ENCODE results near the gene ESF1. TPM values are rescaled to one million over a fixed set of nuclear protein-coding genes. Genes with fewer than 3 reads are reported as not detected.
A peak's percentile ranks its signal among the peaks of the same experiment; 100 is the strongest.

Gene ESF1
- total and polyA plus RNA-seq, 4 donors: 7.9 to 14.6 (median 10.4) TPM

DNA sequence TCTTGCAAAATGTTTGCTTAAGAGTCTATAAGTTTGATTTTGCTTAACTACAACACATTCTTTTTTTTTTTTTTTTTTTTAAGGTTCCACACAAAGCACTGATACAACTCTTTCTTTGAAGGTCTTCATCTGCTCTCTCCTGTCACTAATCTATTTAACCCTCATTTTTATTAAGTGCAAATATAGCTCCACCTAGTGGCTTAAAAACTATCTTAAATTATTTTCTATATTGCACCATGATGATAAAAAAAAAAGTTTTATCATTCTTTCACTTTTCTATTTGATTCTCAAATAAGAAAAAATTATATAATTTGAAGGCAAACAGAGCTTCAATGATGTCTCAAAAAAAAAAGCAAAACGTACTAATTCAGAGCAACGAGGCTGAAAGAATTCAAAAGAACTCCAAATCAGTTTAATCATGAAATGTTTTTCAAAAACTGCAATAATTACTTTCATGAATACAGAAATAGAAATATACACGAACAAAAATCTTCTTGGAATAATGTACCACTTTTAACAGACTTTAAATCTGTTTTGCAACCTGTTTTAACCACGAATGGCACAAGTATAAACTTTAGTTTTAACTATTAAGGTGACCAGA, 12.8 kb downstream of the ESF1 start:
- peak in 2 of 3 donors; percentile 48 to 56 for DNase-seq
- no peaks in the 10 kb centered on the region for H3K9me3 ChIP-seq (ENCODE audit: control insufficient read depth in 4 of 4, insufficient read depth in 3 of 4, low read length in 3 of 4)
- H3K4me1 ChIP-seq (ENCODE audit: control insufficient read depth in 5 of 5, insufficient read depth in 5 of 5, low read length in 5 of 5): no peaks in the 10 kb centered on the region
- WGBS, 2 donors: 64 to 75% methylated on average over 4 of the region's 4 CpGs
- TF ChIP-seq, protein P1, sequence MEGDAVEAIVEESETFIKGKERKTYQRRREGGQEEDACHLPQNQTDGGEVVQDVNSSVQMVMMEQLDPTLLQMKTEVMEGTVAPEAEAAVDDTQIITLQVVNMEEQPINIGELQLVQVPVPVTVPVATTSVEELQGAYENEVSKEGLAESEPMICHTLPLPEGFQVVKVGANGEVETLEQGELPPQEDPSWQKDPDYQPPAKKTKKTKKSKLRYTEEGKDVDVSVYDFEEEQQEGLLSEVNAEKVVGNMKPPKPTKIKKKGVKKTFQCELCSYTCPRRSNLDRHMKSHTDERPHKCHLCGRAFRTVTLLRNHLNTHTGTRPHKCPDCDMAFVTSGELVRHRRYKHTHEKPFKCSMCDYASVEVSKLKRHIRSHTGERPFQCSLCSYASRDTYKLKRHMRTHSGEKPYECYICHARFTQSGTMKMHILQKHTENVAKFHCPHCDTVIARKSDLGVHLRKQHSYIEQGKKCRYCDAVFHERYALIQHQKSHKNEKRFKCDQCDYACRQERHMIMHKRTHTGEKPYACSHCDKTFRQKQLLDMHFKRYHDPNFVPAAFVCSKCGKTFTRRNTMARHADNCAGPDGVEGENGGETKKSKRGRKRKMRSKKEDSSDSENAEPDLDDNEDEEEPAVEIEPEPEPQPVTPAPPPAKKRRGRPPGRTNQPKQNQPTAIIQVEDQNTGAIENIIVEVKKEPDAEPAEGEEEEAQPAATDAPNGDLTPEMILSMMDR (IDR thresholded peaks at IDR 0.05; ENCODE audit: control extremely low read depth, extremely low read depth): no peak
- no peaks in the 10 kb centered on the region for H3K27me3 ChIP-seq (ENCODE audit: control insufficient read depth in 3 of 3, insufficient read depth in 3 of 3, low read length in 2 of 3)
- H3K4me3 ChIP-seq: no peak overlapping the region
- no peak overlapping the region for H3K9ac ChIP-seq (ENCODE audit: insufficient read depth in 1 of 2, low read length in 2 of 2)
- peaks cover 15 to 48% (median 22%) of the 10 kb centered on the region in 4 donors for H3K36me3 ChIP-seq (ENCODE audit: control insufficient read depth in 4 of 4, insufficient read depth in 4 of 4, low read length in 4 of 4)
- ATAC-seq (ENCODE audit: insufficient read depth, low FRiP score): no peak
- no peak overlapping the region for H3K27ac ChIP-seq (ENCODE audit: low read depth in 1 of 2, low read length in 1 of 2)

DNA sequence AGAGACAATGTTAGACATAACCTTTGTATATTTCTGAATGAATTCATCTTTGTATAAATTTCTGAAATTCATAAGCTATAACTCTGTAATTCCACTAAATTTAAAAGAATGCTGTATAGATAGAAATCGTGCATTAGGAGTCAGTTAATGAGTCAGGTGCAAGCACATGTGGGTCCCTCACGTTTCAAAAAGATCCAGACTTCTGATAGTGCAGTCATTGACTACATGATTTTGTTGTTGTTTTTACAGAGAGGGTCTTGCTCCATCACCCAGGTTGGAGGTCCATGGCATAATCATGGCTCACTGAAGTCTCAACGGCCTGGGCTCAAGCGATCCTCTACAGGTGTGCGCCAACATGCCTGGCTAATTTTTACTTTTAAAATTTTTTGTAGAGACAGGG, 14.6 kb downstream of the ESF1 start:
- ATAC-seq (ENCODE audit: insufficient read depth, low FRiP score): no peak
- H3K9me3 ChIP-seq (ENCODE audit: control insufficient read depth in 4 of 4, insufficient read depth in 3 of 4, low read length in 3 of 4): peaks cover 0 to 8% (median 4%) of the 10 kb centered on the region in 4 donors

DNA sequence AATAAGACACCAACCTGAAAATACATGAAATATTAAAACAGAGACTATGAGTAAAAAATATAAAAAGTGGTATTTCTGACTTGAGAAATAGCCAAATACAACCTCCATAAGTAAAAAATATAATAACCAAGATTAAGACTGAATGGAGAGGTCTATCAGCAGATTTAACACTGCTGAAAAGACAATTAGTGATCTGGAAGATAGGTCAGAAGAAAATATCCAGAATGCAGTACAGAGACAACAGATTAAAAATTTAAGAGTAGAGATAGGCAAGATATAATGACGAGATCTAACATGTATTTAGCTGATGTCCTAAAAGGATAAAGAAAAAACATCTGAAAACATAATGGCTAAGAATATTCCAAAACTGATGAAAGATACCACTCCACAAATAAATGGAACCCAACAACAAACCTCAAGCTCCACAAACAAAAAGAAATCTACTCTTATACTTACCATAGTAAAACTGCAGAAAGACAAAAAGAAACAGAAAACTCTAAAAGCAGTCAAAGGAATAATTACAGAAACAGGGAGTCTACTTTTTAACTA, 18.8 kb downstream of the ESF1 start:
- Histone ChIP-seq H3K9ac (ENCODE audit: insufficient read depth in 1 of 2, low read length in 2 of 2) (no peak overlapping the region), H3K27me3 (ENCODE audit: control insufficient read depth in 3 of 3, insufficient read depth in 3 of 3, low read length in 2 of 3) (no peaks in the 10 kb centered on the region), H3K27ac (ENCODE audit: low read depth in 1 of 2, low read length in 1 of 2) (no peak overlapping the region), H3K4me3 (no peak overlapping the region), H3K36me3 (ENCODE audit: control insufficient read depth in 4 of 4, insufficient read depth in 4 of 4, low read length in 4 of 4) (peaks cover 16 to 54% (median 27%) of the 10 kb centered on the region in 4 donors), H3K9me3 (ENCODE audit: control insufficient read depth in 4 of 4, insufficient read depth in 3 of 4, low read length in 3 of 4) (peaks cover 0 to 8% (median 4%) of the 10 kb centered on the region in 4 donors), H3K4me1 (ENCODE audit: control insufficient read depth in 5 of 5, insufficient read depth in 5 of 5, low read length in 5 of 5) (no peaks in the 10 kb centered on the region)
- DNase-seq (no peak), ATAC-seq (ENCODE audit: insufficient read depth, low FRiP score) (no peak)
- TF ChIP-seq, protein P1 (IDR thresholded peaks at IDR 0.05; ENCODE audit: control extremely low read depth, extremely low read depth): no peak
- WGBS, 2 donors: 94 to 96% methylated on average over 1 of the region's 1 CpG

More for the DNA sequence above, 14.6 kb downstream of the ESF1 start:
- DNase-seq: no peak
- WGBS, 2 donors: 92 to 94% methylated on average over 5 of the region's 5 CpGs
- Histone ChIP-seq H3K9ac (ENCODE audit: insufficient read depth in 1 of 2, low read length in 2 of 2) (no peak overlapping the region), H3K36me3 (ENCODE audit: control insufficient read depth in 4 of 4, insufficient read depth in 4 of 4, low read length in 4 of 4) (peaks cover 13 to 57% (median 27%) of the 10 kb centered on the region in 4 donors), H3K27ac (ENCODE audit: low read depth in 1 of 2, low read length in 1 of 2) (no peak overlapping the region), H3K4me1 (ENCODE audit: control insufficient read depth in 5 of 5, insufficient read depth in 5 of 5, low read length in 5 of 5) (no peaks in the 10 kb centered on the region), H3K27me3 (ENCODE audit: control insufficient read depth in 3 of 3, insufficient read depth in 3 of 3, low read length in 2 of 3) (no peaks in the 10 kb centered on the region), H3K4me3 (no peak overlapping the region)
- TF ChIP-seq, protein P1 (IDR thresholded peaks at IDR 0.05; ENCODE audit: control extremely low read depth, extremely low read depth): no peak
